ENCODE results near the gene ALG12. TPM values are rescaled to one million over a fixed set of nuclear protein-coding genes. Genes with fewer than 3 reads are reported as not detected.

The ALG12 gene
- total RNA-seq, 1 donor from 2014 or later: 17.0 TPM

- no peak for DNase-seq
- TF ChIP-seq, protein P1, sequence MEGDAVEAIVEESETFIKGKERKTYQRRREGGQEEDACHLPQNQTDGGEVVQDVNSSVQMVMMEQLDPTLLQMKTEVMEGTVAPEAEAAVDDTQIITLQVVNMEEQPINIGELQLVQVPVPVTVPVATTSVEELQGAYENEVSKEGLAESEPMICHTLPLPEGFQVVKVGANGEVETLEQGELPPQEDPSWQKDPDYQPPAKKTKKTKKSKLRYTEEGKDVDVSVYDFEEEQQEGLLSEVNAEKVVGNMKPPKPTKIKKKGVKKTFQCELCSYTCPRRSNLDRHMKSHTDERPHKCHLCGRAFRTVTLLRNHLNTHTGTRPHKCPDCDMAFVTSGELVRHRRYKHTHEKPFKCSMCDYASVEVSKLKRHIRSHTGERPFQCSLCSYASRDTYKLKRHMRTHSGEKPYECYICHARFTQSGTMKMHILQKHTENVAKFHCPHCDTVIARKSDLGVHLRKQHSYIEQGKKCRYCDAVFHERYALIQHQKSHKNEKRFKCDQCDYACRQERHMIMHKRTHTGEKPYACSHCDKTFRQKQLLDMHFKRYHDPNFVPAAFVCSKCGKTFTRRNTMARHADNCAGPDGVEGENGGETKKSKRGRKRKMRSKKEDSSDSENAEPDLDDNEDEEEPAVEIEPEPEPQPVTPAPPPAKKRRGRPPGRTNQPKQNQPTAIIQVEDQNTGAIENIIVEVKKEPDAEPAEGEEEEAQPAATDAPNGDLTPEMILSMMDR (IDR thresholded peaks at IDR 0.05; ENCODE audit: borderline replicate concordance): no peak
- Histone ChIP-seq H3K9me3 (replicated peaks) (peaks cover 44% of the 10 kb centered on the region), H3K27ac (replicated peaks) (no peak overlapping the region), H3K4me1 (no peaks in the 10 kb centered on the region), H3K27me3 (ENCODE audit: low read depth) (no peaks in the 10 kb centered on the region), H3K36me3 (peaks cover 26% of the 10 kb centered on the region), H3K4me3 (no peak overlapping the region)
- intact Hi-C loops (cut with micrococcal nuclease): no loop called here
These were observed 48.2 kb downstream of the ALG12 start for GRCh38 chr22:49869845-49870712.

GRCh38 chr22:49869086-49869830 lies 49.0 kb downstream of the ALG12 start:
- no peaks in the 10 kb centered on the region for H3K4me1 ChIP-seq
- H3K36me3 ChIP-seq: peaks cover 26% of the 10 kb centered on the region
- H3K27me3 ChIP-seq (ENCODE audit: low read depth): no peaks in the 10 kb centered on the region
- H3K27ac ChIP-seq (replicated peaks): no peak overlapping the region
- TF ChIP-seq, protein P1 (IDR thresholded peaks at IDR 0.05; ENCODE audit: borderline replicate concordance): no peak
- no peak overlapping the region for H3K4me3 ChIP-seq
- no peak for DNase-seq
- H3K9me3 ChIP-seq (replicated peaks): peaks cover 48% of the 10 kb centered on the region
- intact Hi-C loops (cut with micrococcal nuclease): no loop called here

DNA sequence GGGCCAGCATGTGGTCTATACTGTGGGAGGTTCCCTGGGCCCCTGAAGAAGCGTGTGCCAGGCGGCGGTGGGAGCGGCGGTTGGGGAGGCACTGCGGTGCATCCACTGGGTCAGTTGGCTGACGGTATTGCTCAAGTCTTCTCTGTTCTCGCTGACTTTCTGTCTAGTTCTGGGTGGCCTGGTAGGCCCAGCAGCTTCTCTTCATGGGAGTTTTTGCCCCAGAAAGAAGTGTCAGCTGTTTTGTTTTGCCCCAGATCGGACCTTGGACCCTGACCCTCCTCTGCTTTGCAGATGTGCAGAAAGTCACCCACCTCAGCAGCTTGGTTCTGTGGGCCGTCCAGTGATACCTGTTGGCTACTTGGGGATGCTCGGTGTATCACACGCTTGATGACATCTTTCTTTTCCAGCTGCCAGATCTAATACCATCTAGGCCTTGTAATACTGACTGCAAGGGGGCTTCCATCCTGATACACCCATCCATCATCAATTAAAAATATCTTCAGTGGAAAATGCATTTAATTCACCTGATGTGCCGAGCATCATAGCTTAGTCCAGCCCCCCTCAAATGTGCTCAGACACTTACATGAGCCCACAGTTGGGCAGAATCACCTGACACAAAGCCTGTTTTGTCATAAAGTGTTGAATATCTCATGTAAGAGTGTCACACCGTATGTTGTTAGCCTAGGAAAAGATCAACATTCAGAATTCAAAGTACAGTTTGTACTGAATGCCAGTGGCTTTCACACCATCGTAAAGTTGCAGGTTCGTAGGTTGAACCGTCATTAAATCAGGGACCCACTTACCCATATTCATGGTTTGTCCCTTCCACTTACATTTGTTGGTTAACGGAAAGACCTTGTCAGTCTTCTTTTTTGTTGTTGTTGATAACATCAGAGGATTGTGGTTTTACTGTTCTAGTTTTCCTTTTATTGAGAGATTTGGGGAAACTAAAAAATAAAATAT lies 50.7 kb downstream of the ALG12 start:
- no peak overlapping the region for H3K4me3 ChIP-seq
- peaks cover 48% of the 10 kb centered on the region for H3K9me3 ChIP-seq (replicated peaks)
- H3K27ac ChIP-seq (replicated peaks): no peak overlapping the region
- intact Hi-C loops (cut with micrococcal nuclease): no loop called here
- H3K27me3 ChIP-seq (ENCODE audit: low read depth): no peaks in the 10 kb centered on the region
- no peaks in the 10 kb centered on the region for H3K4me1 ChIP-seq
- H3K36me3 ChIP-seq: peaks cover 26% of the 10 kb centered on the region
- TF ChIP-seq, protein P1 (IDR thresholded peaks at IDR 0.05; ENCODE audit: borderline replicate concordance): no peak
- DNase-seq: no peak

GRCh38 chr22:49866646-49867045 lies 51.6 kb downstream of the ALG12 start:
- Histone ChIP-seq H3K36me3 (peaks cover 26% of the 10 kb centered on the region), H3K27ac (replicated peaks) (no peak overlapping the region), H3K4me3 (no peak overlapping the region), H3K4me1 (peaks cover 5% of the 10 kb centered on the region), H3K9me3 (replicated peaks) (peaks cover 48% of the 10 kb centered on the region), H3K27me3 (ENCODE audit: low read depth) (no peaks in the 10 kb centered on the region)
- TF ChIP-seq, protein P1 (IDR thresholded peaks at IDR 0.05; ENCODE audit: borderline replicate concordance): no peak
- no peak for DNase-seq
- intact Hi-C loops (cut with micrococcal nuclease): no loop called here

GRCh38 chr22:49866134-49866533 lies 52.1 kb downstream of the ALG12 start:
- H3K9me3 ChIP-seq (replicated peaks): peaks cover 48% of the 10 kb centered on the region
- no peak overlapping the region for H3K27ac ChIP-seq (replicated peaks)
- intact Hi-C loops (cut with micrococcal nuclease): no loop called here
- no peak overlapping the region for H3K4me3 ChIP-seq
- no peaks in the 10 kb centered on the region for H3K27me3 ChIP-seq (ENCODE audit: low read depth)
- no peak for DNase-seq
- TF ChIP-seq, protein P1 (IDR thresholded peaks at IDR 0.05; ENCODE audit: borderline replicate concordance): no peak
- peaks cover 5% of the 10 kb centered on the region for H3K4me1 ChIP-seq
- peaks cover 26% of the 10 kb centered on the region for H3K36me3 ChIP-seq

Data from left ventricle myocardium inferior (tissue), 1 donor.